Hippocampal formation (tissue), 2 donors: ENCODE results near the gene LAMA3.

Experiments
- DNase-seq, 2 donors: peaks; one replicate each; lab custom pipeline; 2025; lab: John Stamatoyannopoulos, UW

Gene LAMA3

DNA sequence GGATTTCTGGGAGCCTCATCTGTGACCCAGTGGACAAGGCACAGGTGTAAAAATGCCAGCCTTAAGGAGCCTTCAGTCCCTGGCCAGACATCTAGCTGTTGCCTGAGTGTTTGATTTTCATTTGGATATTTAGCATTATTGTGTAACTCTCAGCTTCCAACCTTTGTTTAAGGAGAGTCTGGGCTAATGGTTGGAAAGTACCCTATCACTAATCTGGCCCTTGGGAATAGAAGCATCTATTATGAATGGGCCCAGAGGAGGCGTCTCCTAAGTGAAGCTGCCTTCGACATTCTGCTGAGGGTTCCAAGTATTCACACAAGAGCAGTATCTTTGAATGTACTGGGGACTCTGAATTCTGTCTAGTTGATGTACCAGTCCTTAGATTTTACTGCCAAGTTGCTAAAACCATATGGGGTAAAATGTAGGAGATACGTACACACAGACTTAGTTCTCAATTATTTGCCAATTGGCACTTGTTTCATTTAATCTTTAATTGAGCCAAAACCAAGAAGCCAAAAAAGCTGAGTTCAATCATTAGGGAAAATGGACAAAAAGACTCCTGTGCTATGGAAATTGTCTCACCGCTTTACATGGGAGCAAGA lies 19.3 kb upstream of the LAMA3 start:
- DNase-seq: no peak

DNA sequence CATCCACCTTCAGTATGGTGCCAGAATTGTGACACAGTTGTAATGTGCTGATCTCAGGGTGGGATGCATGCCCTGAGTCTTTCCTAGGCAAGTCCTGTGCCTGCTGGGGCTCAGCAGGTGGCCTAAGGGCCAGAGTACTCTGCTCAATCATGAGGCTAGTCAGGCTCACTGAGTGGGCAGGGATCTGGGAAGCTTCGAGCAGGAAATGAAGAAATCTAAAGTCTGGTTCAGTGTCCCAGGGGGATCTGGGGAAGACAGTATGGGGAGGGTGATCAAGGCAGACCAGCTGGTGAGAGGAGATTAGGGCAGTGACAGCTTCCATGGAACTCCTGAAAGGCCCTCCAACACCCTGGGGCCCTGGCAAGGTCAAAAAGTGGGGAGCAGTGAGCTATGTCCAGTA lies 17.7 kb upstream of the LAMA3 start:
- no peak for DNase-seq

DNA sequence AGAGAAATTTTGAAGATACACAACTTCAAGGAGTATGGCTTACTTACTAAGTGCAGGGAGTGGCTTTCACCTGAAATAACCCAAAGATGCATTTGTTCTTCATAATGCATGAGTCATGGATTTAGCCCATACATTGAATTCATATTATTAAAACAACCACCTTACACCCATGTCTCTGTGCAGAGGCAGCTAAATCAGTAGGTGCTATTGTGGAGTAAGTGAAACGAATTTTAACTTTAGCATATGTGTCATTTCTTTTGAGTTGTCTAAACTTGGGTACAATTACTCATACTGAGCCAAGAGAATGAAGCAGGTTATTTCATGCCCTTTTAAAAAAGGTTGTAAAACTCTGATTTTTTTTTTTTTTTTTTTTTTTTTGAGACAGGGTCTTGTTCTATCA lies 15.5 kb upstream of the LAMA3 start:
- DNase-seq: no peak

GRCh38 chr18:23675236-23675635 lies 14.0 kb upstream of the LAMA3 start:
- no peak for DNase-seq

DNA sequence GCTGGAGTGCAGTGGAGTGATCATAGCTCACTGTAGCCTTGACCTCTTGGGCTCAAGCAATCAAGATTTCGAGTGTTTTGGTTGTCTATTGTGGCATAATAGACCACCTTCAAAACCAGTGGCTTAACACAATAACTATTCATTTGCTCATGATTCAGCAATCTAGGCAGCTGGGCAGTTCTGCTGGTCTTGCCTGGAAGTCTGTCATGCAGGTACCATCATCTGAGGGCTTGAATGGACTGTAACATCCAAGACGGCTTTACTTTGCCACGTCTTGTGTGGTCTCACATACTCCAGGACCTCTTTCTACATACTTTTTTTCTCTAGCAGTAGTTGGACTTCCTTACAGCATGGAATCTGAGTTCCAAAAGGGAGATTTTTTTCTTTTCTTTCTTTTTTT lies 13.4 kb upstream of the LAMA3 start:
- no peak for DNase-seq

GRCh38 chr18:23682045-23682444 lies 7.2 kb upstream of the LAMA3 start:
- DNase-seq: no peak

GRCh38 chr18:23682472-23682871 lies 6.8 kb upstream of the LAMA3 start:
- no peak for DNase-seq

DNA sequence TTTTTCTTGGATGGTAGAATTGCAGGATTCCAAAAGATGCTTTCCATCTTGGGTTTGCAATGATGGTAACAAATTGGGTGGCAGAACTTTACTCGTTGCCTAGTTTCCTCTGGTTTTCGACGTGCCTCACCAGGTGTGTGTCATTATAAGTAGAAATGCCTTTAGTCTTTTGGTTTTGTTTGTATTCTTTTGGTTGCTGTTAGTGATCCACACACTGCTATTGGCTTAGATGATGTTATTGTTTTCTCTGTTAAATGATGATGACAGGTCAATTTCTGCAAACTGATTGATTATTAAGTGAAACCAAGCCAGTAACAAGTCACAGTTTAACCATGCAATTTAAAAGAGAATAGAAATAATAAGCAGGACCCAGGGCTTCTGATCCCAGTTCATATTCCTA lies 6.1 kb upstream of the LAMA3 start:
- no peak for DNase-seq

DNA sequence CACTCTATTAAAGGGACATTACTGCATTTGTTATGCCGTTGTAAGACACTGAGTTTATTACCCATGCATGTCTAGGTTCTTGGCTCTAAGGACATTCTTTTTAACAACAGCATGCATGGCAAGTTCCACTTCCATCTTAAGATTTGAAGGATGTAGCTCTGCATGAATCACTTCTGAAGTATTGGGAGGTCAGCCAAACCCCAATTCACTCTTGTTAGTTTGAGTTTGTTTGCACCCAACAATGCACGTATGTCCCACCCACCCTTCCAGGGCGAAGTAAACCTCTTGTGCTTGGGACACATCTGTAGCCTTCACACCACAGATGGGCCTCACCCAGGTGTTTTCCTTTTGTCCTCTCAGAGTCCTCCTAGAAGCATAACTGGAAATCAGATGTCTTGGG lies 5.6 kb upstream of the LAMA3 start:
- no peak for DNase-seq

DNA sequence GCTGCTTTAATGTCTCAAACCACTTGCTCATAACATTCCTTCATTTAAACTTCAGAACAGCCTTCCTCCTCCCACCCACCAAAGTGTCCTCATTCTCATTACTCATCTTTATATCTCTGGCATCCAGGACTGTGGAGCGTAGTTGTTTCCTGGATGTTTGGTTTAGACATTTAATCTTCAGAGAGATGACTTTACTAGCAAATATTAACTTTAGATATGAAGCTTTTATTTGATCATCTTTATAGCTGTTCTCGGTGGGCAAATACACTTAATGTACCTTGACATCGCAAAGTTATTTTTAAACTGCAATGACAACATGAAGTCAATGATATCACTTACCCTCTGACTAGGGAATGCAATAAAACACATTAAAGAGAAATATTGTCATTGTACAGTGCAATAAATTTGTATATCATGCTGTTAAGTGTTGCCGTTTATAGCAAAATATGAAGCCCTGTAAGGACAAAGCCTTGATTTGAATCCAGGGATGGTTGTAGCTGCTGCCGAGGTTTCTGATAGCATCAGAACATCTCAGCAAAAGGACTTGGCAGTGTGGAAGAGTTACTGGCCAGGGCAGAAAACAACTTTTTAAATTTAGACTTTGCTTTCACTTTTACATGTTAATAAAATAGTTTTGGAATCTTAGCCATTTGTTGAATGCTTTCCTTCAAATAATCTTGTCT lies 4.6 kb upstream of the LAMA3 start:
- no peak for DNase-seq

DNA sequence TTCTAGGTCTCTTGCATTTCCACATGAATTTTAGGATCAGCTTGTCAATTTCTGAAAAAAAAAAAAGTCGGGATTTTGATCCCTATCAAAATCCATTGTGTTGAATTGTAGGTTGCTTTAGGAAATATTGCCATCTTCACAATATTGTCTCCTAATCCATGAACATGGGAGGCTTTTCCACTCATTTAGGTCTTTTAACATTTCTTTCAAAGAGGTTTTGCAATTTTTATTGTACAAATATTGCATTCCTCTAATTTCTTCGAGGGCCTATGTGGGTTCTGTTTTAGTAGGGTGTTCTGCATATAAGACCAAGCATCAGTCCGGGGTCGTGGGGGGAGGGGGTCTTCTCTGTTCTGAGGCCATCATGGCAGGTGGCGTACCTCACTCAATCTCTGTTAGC lies 725 bp upstream of the LAMA3 start:
- no peak for DNase-seq

DNA sequence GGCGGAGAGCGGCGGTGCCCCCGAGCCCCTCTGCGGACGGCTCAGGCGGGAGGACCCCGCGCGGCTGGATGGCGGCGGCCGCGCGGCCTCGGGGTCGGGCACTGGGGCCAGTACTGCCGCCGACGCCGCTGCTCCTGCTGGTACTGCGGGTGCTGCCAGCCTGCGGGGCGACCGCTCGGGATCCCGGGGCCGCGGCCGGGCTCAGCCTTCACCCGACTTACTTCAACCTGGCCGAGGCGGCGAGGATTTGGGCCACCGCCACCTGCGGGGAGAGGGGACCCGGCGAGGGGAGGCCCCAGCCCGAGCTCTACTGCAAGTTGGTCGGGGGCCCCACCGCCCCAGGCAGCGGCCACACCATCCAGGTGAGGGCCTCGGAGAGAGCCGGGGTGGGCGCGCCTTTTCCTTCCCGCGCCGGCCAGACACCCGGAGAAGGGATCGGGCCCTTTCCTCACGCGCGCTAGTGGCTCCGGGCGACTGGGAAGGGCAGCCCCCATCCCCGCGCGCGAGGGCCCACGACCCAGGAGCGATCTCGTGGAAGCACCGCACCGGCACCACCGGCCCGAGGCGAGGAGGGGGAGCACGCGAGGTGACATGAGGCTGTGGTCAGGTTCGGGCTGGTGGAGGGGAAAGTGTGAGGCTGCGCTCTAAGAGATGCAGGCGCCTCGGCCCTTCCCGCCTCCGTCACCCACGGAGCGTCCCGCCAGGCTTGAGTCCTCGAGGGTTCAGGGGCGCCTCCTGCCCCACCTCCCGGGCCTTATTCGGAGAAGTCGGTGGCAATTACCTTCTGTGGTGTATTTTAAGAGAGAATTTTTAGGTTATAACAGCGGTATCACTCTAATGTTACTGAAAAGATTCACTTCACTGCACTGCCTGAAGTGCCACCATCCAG lies 607 bp downstream of the LAMA3 start:
- no peak for DNase-seq

GRCh38 chr18:23690505-23691068 lies 1.3 kb downstream of the LAMA3 start:
- DNase-seq: no peak

DNA sequence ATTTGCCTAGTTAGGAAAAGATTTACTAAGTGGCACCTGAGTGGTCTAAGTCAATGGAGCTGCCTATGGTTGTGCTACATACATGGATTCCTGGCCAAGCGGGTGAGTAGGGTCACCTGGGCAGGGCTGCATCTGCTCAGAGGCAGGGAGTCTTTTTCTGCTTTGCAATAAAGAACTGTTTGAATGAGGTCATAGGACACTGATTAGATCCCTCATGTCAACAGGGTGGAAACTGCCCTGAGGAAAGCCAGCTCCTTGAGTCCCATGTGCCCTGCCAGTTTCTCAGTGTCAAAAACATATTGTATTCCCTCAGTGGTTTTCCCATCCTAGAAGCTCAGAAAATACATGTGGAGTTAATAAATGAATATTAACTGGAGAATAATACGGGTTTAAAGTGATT lies 4.6 kb downstream of the LAMA3 start:
- no peak for DNase-seq

DNA sequence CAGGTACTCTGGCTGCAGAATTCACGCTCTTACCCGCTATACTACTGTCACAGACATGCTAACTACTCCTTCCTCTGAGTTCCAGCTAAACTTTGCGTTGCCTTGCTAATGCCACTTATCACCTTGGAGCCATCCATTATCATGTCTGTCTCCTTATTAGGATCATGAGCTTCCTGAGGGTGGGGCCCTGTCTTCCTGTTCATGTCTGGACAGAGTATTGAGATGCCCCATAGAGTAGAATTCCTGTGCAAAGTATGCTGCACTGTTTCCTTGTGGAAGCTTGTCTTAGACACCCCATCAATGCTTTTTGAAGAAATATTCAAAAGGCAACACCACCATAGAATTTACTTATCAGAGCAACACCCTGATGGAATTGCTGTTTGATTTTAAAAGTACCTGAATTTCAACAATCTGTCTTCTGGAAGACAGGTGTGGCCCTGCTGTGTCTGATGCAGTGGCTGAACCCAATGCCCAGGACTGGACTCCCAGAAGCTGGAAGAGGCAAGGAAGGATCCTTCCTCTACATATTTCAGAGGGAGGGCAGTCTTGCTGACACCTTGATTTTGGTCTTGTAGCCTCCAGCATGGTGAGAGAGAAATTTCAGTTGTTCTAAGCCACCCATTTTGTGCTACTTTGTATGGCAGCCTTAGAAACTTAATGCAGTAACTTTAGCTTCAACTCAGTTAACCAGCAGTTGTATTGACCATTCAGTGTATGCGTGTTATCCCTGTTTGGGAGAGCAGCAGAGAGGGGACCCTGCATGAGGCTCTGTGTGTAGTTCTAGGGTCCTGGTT lies 5.6 kb downstream of the LAMA3 start:
- no peak for DNase-seq

DNA sequence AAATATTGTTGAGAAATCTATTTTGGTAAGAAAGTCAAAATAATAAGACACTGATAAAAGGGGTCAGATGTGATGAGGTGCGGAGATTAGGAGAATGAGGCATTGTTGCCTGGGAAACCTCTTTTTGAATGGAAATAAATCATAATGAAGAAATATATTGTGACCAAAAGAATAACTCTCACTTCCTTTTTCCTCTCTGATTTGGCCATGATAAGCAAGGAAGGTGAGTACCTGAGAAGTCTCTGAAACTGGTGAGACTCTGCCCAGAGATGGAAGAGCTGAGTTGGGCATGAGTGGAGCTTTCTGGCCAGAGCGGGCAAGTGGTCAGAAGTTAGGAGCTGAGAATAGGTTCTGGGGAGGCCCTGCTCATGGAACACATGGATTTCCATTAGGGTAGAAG lies 11.8 kb downstream of the LAMA3 start:
- no peak for DNase-seq

DNA sequence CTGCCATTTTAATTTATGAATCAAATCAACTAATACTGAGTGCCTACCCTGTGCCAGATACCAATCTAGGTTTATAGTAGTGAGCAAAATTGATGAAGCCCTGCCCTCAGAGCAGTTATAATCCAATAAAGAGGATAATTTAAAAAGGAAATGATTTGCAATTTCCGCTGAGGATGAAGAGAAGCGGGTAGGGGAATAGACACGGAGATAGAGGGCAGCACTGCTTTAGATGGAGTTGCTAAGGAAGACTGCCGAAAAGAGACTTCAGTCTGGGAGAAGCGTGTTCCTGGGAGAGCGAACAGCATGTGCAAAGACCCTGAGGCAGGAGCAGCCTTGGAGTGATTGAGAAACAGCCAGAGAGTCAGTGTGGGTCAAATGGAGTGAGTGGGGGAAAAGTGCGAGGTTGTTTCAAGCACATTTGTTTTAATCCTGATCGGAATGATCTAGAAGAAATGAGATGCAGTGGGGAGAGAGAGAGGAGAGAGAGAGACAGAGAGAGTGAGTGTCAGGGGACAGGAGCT lies 12.4 kb downstream of the LAMA3 start:
- DNase-seq: no peak

- no peak for DNase-seq
These were observed 13.4 kb downstream of the LAMA3 start for GRCh38 chr18:23702606-23703005.

GRCh38 chr18:23703057-23703986 lies 14.1 kb downstream of the LAMA3 start:
- peak in 1 of 2 donors; percentile 2 for DNase-seq

DNA sequence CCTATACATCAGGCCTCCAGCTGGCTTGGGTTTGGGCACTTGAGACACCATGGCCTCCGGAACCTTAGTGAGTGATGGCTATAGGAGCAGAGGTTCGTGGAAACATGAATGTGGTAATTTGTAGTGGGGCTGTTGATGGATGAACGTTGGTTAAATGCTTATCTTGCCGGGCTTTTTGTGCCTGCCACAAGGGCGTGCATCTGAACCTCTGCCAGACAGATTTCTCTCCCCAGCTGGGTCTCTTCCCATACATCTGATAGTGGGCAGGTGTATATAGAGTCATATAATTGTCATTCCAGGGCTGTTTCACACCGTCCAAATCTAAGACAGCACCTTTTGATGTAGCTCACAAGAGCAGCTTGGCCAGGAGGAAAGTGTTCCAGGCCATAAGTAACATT lies 14.7 kb downstream of the LAMA3 start:
- DNase-seq: no peak

- no peak for DNase-seq
These were observed 15.6 kb downstream of the LAMA3 start for GRCh38 chr18:23704806-23705205.
